Body of pancreas (tissue), 4 donors: ENCODE measurements around the gene SLC18A3. TPM values are rescaled to one million over a fixed set of nuclear protein-coding genes. Genes with fewer than 3 reads are reported as not detected.

Experiments
- ATAC-seq: fragments of 150-250 bp; one replicate; pipeline ENCODE4 v1.9.1; 2016
- DNase-seq, 4 donors: peaks; one replicate each; pipeline ENCODE4 v3.0.0-alpha.2; 2019
- H3K27ac ChIP-seq, 4 donors: fragments of 200-600 bp; sonication (generic); 1 replicate in 3 of 4; 2 replicates in 1 of 4; pipeline versions ENCODE4 v1.5.1 to v1.6.1; 2016 to 2019; ENCODE audit warnings: mild to moderate bottlenecking in 1 of 4, mixed read lengths in 1 of 4, moderate library complexity in 1 of 4
- H3K27me3 ChIP-seq, 2 donors: fragments of 200-600 bp; sonication (generic); one replicate each; pipeline ENCODE4 v1.6.0; 2016; ENCODE audit warnings: mild to moderate bottlenecking in 1 of 2
- H3K36me3 ChIP-seq, 2 donors: fragments of 200-600 bp; sonication (generic); replicated peaks in 1 of 2; 2 replicates each; pipeline ENCODE4 v1.5.1; 2016; ENCODE audit warnings: low read depth in 2 of 2; ENCODE audit not compliant: insufficient read depth in 1 of 2
- H3K4me1 ChIP-seq: fragments of 200-600 bp; sonication (generic); one replicate; pipeline ENCODE4 v1.6.0; 2016
- H3K4me3 ChIP-seq, 2 donors: fragments of 200-600 bp; sonication (generic); 1 replicate in 1 of 2; 2 replicates in 1 of 2; pipeline ENCODE4 v1.5.1; 2016 to 2019
- H3K9me3 ChIP-seq, 3 donors: fragments of 200-600 bp; sonication (generic); 1 replicate in 2 of 3; 2 replicates in 1 of 3; pipeline ENCODE4 v1.5.1; 2016
- CTCF ChIP-seq, 7 experiments: fragments of 450-650 bp in 4 of 7; fragments of 200-600 bp in 3 of 7; sonication (generic) in 3 of 7; IDR thresholded peaks; one replicate each; pipeline ENCODE4 v1.5.1; 2016 to 2019; ENCODE audit warnings: antibody characterized with exemption in 7 of 7
- POLR2A ChIP-seq, 3 donors: fragments of 450-650 bp; IDR thresholded peaks; one replicate each; pipeline ENCODE4 v1.6.1; 2016; ENCODE audit warnings: antibody characterized with exemption in 3 of 3, mild to moderate bottlenecking in 2 of 3
- WGBS, 2 donors: methylation state at CpG; one replicate each; pipeline ENCODE4 v1.1.5; 2017; 5-methylcytosine and 5-hydroxymethylcytosine counted together
- intact Hi-C: fragments of 100-400 bp; cut with DNase I; formaldehyde crosslinking; loops from one replicate; pipeline ENCODE4 v1.15.1; 2023
- total RNA-seq, 2 donors: library from RNA; depleted of rRNA; stranded (reverse); fragments of >200 nt; gene quantifications; one replicate each; pipeline ENCODE4 v1.1.0, GENCODE V29; 2016

The SLC18A3 gene
- total RNA-seq, 2 donors from 2014 or later: not detected

- no peak for ATAC-seq
- no peak for TF ChIP-seq CTCF (IDR thresholded peaks at IDR 0.05)
- no peak for TF ChIP-seq POLR2A (IDR thresholded peaks at IDR 0.05)
Measured at GRCh38 chr10:49652421-49653272, 42.5 kb downstream of the SLC18A3 start.

GRCh38 chr10:49653273-49653929 lies 43.3 kb downstream of the SLC18A3 start:
- Histone ChIP-seq H3K27me3 (no peaks in the 10 kb centered on the region), H3K4me3 (no peak overlapping the region), H3K9me3 (no peaks in the 10 kb centered on the region), H3K4me1 (no peaks in the 10 kb centered on the region), H3K36me3 (no peaks in the 10 kb centered on the region), H3K27ac (no peak overlapping the region)
- no peak for ATAC-seq
- WGBS, 2 donors: 47 to 60% methylated on average over 7 to 11 of the region's 11 CpGs
- DNase-seq: no peak
- TF ChIP-seq CTCF (IDR thresholded peaks at IDR 0.05): no peak
- no peak for TF ChIP-seq POLR2A (IDR thresholded peaks at IDR 0.05)
- intact Hi-C loops: no loop called here

More at GRCh38 chr10:49652421-49653272, 42.5 kb downstream of the SLC18A3 start:
- no peak for DNase-seq
- Histone ChIP-seq H3K27ac (no peak overlapping the region), H3K36me3 (no peaks in the 10 kb centered on the region), H3K4me1 (no peaks in the 10 kb centered on the region), H3K27me3 (no peaks in the 10 kb centered on the region), H3K9me3 (no peaks in the 10 kb centered on the region), H3K4me3 (no peak overlapping the region)
- intact Hi-C loops: no loop called here
- WGBS, 2 donors: 54 to 56% methylated on average over 15 of the region's 15 CpGs

GRCh38 chr10:49654036-49654693 lies 44.1 kb downstream of the SLC18A3 start:
- intact Hi-C loops: no loop called here
- Histone ChIP-seq H3K27me3 (no peaks in the 10 kb centered on the region), H3K27ac (no peak overlapping the region), H3K36me3 (no peaks in the 10 kb centered on the region), H3K4me1 (no peaks in the 10 kb centered on the region), H3K9me3 (peaks cover 0 to 2% (median 0%) of the 10 kb centered on the region in 3 donors), H3K4me3 (no peak overlapping the region)
- 33 to 40% methylated on average over 5 of the region's 5 CpGs for WGBS, 2 donors
- no peak for DNase-seq
- TF ChIP-seq CTCF (IDR thresholded peaks at IDR 0.05) (no peak), POLR2A (IDR thresholded peaks at IDR 0.05) (no peak)
- ATAC-seq: no peak

DNA sequence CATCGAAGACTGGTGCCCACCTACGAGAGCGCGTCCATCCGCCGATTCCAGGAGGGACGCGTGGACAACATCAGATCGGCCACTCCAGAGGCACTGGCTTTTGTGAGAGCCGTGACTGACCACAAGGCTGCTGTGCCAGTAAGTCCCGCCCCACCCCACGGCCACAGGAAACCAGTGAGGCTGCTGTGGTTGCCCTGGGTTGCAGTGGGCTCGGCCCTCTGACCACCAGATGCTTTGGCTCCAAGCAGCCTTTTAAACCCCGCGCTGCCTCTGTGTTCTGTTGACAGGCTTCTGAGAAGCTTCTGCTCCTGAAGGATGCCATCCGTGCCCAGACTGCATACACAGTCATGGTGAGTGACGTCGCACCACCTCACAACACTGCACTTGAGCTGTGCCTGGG lies 45.0 kb downstream of the SLC18A3 start:
- Histone ChIP-seq H3K27ac (no peak overlapping the region), H3K4me3 (no peak overlapping the region), H3K27me3 (no peaks in the 10 kb centered on the region), H3K36me3 (no peaks in the 10 kb centered on the region), H3K9me3 (peaks cover 0 to 6% (median 0%) of the 10 kb centered on the region in 3 donors), H3K4me1 (no peaks in the 10 kb centered on the region)
- no peak for ATAC-seq
- WGBS, 2 donors: 78 to 83% methylated on average over 11 to 18 of the region's 18 CpGs
- TF ChIP-seq POLR2A (IDR thresholded peaks at IDR 0.05) (no peak), CTCF (IDR thresholded peaks at IDR 0.05) (no peak)
- intact Hi-C loops: no loop called here
- DNase-seq: no peak
